Mesothelial cell of epicardium (in vitro differentiated cells): ENCODE data around the gene ACOXL. TPM values are rescaled to one million over a fixed set of nuclear protein-coding genes. Genes with fewer than 3 reads are reported as not detected.

Experiments
- DNase-seq, 2 experiments: peaks; one replicate each; pipeline ENCODE4 v3.0.0; 2021; ENCODE audit warnings: low spot score in 2 of 2; ENCODE audit not compliant: unreplicated experiment in 2 of 2
- H3K27ac Mint-ChIP-seq: 2 replicates; pipeline ENCODE4 v1.8.0; 2021; ENCODE audit warnings: mixed read lengths
- H3K27me3 Mint-ChIP-seq: 2 replicates; pipeline ENCODE4 v1.8.0; 2021; ENCODE audit warnings: low read depth, mixed read lengths
- H3K36me3 Mint-ChIP-seq: 2 replicates; pipeline ENCODE4 v1.8.0; 2021; ENCODE audit warnings: mixed read lengths
- H3K4me1 Mint-ChIP-seq: 2 replicates; pipeline ENCODE4 v1.8.0; 2021; ENCODE audit warnings: mixed read lengths
- H3K4me3 Mint-ChIP-seq: 2 replicates; pipeline ENCODE4 v1.8.0; 2021; ENCODE audit warnings: mild to moderate bottlenecking, moderate library complexity, mixed read lengths
- H3K9me3 Mint-ChIP-seq: 2 replicates; pipeline ENCODE4 v1.8.0; 2021; ENCODE audit warnings: mixed read lengths
- CTCF ChIP-seq: fragments of 200-600 bp; sonication (generic); IDR thresholded peaks from one replicate; pipeline ENCODE4 v1.5.0; 2021; ENCODE audit warnings: antibody characterized with exemption; ENCODE audit not compliant: unreplicated experiment
- total RNA-seq: library from RNA; stranded (reverse); gene quantifications from 3 replicates; pipeline ENCODE4 v1.2.1, GENCODE V29; 2021

Gene ACOXL
- total RNA-seq, 1 donor from 2014 or later = 0.20 TPM

GRCh38 chr2:111138839-111139238 is 406.5 kb downstream of the ACOXL start:
- peaks cover 7% of the 10 kb centered on the region for H3K9me3 Mint-ChIP-seq
- no peak overlapping the region for H3K4me3 Mint-ChIP-seq
- TF ChIP-seq CTCF = no peak
- no peak overlapping the region for H3K27ac Mint-ChIP-seq
- DNase-seq = no peak
- peaks cover 31% of the 10 kb centered on the region for H3K36me3 Mint-ChIP-seq
- H3K27me3 Mint-ChIP-seq = no peaks in the 10 kb centered on the region
- peaks cover 3% of the 10 kb centered on the region for H3K4me1 Mint-ChIP-seq

- Mint-ChIP-seq H3K27me3 (no peaks in the 10 kb centered on the region), H3K4me1 (peaks cover 2% of the 10 kb centered on the region), H3K27ac (peak overlapping the region; percentile 18), H3K4me3 (no peak overlapping the region), H3K36me3 (peaks cover 27% of the 10 kb centered on the region), H3K9me3 (peaks cover 2% of the 10 kb centered on the region)
- no peak for DNase-seq
- TF ChIP-seq CTCF = no peak
Measured at GRCh38 chr2:111139637-111140317, 407.4 kb downstream of the ACOXL start.

- DNase-seq = no peak
- H3K4me3 Mint-ChIP-seq = no peak overlapping the region
- peaks cover 20% of the 10 kb centered on the region for H3K36me3 Mint-ChIP-seq
- no peaks in the 10 kb centered on the region for H3K9me3 Mint-ChIP-seq
- TF ChIP-seq CTCF = no peak
- no peaks in the 10 kb centered on the region for H3K27me3 Mint-ChIP-seq
- no peak overlapping the region for H3K27ac Mint-ChIP-seq
- peaks cover 6% of the 10 kb centered on the region for H3K4me1 Mint-ChIP-seq
Measured at GRCh38 chr2:111140815-111141214, 408.4 kb downstream of the ACOXL start.

- Mint-ChIP-seq H3K4me1 (peaks cover 12% of the 10 kb centered on the region), H3K36me3 (peaks cover 17% of the 10 kb centered on the region), H3K9me3 (no peaks in the 10 kb centered on the region), H3K27me3 (no peaks in the 10 kb centered on the region), H3K4me3 (no peak overlapping the region), H3K27ac (no peak overlapping the region)
- no peak for TF ChIP-seq CTCF
- DNase-seq = no peak
Measured at GRCh38 chr2:111142101-111142500, 409.7 kb downstream of the ACOXL start.

- TF ChIP-seq CTCF = no peak
- no peak for DNase-seq
- peaks cover 12% of the 10 kb centered on the region for H3K36me3 Mint-ChIP-seq
- H3K27me3 Mint-ChIP-seq = no peaks in the 10 kb centered on the region
- H3K9me3 Mint-ChIP-seq = no peaks in the 10 kb centered on the region
- no peak overlapping the region for H3K27ac Mint-ChIP-seq
- H3K4me3 Mint-ChIP-seq = no peak overlapping the region
- H3K4me1 Mint-ChIP-seq = peaks cover 20% of the 10 kb centered on the region
Measured at GRCh38 chr2:111143107-111143842, 410.9 kb downstream of the ACOXL start.
